SK-N-SH treated with all-trans-retinoic acid at 6 μM for 48 hours (cell line): ENCODE results near the gene ANO10.

Experiments used
- ESRRG ChIP-seq: fragments of 250-450 bp; sonication (Bioruptor Pico); IDR thresholded peaks from 2 replicates; pipeline ENCODE4 v1.6.1; 2021; ENCODE audit warnings: mild to moderate bottlenecking
- TF ChIP-seq, protein P1 (sequence below): fragments of 250-450 bp; sonication (Bioruptor Pico); IDR thresholded peaks from 2 replicates; pipeline ENCODE4 v1.5.0; 2020; ENCODE audit warnings: mild to moderate bottlenecking, moderate library complexity
- TF ChIP-seq, protein P2 (sequence below): fragments of 250-450 bp; sonication (Bioruptor Pico); IDR thresholded peaks from 2 replicates; pipeline ENCODE4 v1.8.0; 2020; ENCODE audit warnings: mild to moderate bottlenecking, moderate library complexity, borderline replicate concordance

GRCh38 chr3:43348350-43348749 is 273.5 kb downstream of the ANO10 start:
- TF ChIP-seq ESRRG (CRISPR knock-in tag) = no peak
- TF ChIP-seq, protein P1, sequence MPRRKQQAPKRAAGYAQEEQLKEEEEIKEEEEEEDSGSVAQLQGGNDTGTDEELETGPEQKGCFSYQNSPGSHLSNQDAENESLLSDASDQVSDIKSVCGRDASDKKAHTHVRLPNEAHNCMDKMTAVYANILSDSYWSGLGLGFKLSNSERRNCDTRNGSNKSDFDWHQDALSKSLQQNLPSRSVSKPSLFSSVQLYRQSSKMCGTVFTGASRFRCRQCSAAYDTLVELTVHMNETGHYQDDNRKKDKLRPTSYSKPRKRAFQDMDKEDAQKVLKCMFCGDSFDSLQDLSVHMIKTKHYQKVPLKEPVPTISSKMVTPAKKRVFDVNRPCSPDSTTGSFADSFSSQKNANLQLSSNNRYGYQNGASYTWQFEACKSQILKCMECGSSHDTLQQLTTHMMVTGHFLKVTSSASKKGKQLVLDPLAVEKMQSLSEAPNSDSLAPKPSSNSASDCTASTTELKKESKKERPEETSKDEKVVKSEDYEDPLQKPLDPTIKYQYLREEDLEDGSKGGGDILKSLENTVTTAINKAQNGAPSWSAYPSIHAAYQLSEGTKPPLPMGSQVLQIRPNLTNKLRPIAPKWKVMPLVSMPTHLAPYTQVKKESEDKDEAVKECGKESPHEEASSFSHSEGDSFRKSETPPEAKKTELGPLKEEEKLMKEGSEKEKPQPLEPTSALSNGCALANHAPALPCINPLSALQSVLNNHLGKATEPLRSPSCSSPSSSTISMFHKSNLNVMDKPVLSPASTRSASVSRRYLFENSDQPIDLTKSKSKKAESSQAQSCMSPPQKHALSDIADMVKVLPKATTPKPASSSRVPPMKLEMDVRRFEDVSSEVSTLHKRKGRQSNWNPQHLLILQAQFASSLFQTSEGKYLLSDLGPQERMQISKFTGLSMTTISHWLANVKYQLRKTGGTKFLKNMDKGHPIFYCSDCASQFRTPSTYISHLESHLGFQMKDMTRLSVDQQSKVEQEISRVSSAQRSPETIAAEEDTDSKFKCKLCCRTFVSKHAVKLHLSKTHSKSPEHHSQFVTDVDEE (CRISPR knock-in tag) = no peak
- TF ChIP-seq, protein P2, sequence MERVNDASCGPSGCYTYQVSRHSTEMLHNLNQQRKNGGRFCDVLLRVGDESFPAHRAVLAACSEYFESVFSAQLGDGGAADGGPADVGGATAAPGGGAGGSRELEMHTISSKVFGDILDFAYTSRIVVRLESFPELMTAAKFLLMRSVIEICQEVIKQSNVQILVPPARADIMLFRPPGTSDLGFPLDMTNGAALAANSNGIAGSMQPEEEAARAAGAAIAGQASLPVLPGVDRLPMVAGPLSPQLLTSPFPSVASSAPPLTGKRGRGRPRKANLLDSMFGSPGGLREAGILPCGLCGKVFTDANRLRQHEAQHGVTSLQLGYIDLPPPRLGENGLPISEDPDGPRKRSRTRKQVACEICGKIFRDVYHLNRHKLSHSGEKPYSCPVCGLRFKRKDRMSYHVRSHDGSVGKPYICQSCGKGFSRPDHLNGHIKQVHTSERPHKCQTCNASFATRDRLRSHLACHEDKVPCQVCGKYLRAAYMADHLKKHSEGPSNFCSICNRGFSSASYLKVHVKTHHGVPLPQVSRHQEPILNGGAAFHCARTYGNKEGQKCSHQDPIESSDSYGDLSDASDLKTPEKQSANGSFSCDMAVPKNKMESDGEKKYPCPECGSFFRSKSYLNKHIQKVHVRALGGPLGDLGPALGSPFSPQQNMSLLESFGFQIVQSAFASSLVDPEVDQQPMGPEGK (CRISPR knock-in tag) = no peak
